Spinal cord (tissue), 10 donors: Measurements from ENCODE around the gene SLC7A10. TPM values are rescaled to one million over a fixed set of nuclear protein-coding genes. Genes with fewer than 3 reads are reported as not detected.

Experiments
- DNase-seq, 6 donors: peaks; one replicate each; pipeline versions ENCODE4 v3.0.0 to v3.0.0-alpha.2; 2013 to 2015; ENCODE audit warnings: low spot score in 6 of 6, low read depth in 4 of 6
- H3K27ac ChIP-seq: one replicate; pipeline ENCODE4 v1.5.1; 2013; ENCODE audit warnings: low read depth, low read length, control low read depth
- H3K27me3 ChIP-seq: one replicate; pipeline ENCODE4 v1.6.1; 2013; ENCODE audit warnings: low read length; ENCODE audit not compliant: control insufficient read depth, insufficient read depth
- H3K36me3 ChIP-seq: one replicate; pipeline ENCODE4 v1.6.1; 2013; ENCODE audit warnings: low read length; ENCODE audit not compliant: control insufficient read depth, insufficient read depth
- H3K4me1 ChIP-seq: one replicate; pipeline ENCODE4 v1.6.1; 2013; ENCODE audit warnings: low read length; ENCODE audit not compliant: control insufficient read depth, insufficient read depth
- H3K4me3 ChIP-seq: one replicate; pipeline ENCODE4 v1.5.1; 2013; ENCODE audit warnings: low read depth, low read length, control low read depth
- H3K9me3 ChIP-seq: one replicate; pipeline ENCODE4 v1.6.1; 2013; ENCODE audit warnings: low read length; ENCODE audit not compliant: control insufficient read depth, insufficient read depth
- whole genome bisulfite sequencing: methylation state at CpG from one replicate; pipeline ENCODE4 v1.1.5; 2013; ENCODE audit warnings: missing lambda C conversion rate; ENCODE audit not compliant: insufficient coverage; 5-methylcytosine and 5-hydroxymethylcytosine counted together
- polyA plus RNA-seq, 2 donors: library from polyadenylated mRNA; unstranded; fragments of 120-200 nt; gene quantifications; one replicate each; pipeline ENCODE4 v1.2.1, GENCODE V29; 2013; ENCODE audit not compliant: insufficient read length in 2 of 2
- total RNA-seq, 2 donors: library from RNA; depleted of rRNA in 1 of 2; stranded (reverse); fragments of 120-200 nt in 1 of 2; fragments of >200 nt in 1 of 2; gene quantifications; one replicate each; pipeline versions ENCODE4 v1.2.3 to v1.2.4, GENCODE V29; 2013 to 2014
- donor health status: healthy.

SLC7A10 gene
- total and polyA plus RNA-seq, 4 donors = 3.8 to 43.2 (median 19.9) TPM

- peaks cover 71% of the 10 kb centered on the region for H3K36me3 ChIP-seq
- WGBS = 87% methylated on average over 7 of the region's 7 CpGs
- no peaks in the 10 kb centered on the region for H3K27me3 ChIP-seq
- no peak overlapping the region for H3K27ac ChIP-seq
- H3K4me1 ChIP-seq = peaks cover 27% of the 10 kb centered on the region
- H3K9me3 ChIP-seq = no peaks in the 10 kb centered on the region
- no peak for DNase-seq
- no peak overlapping the region for H3K4me3 ChIP-seq
Measured at GRCh38 chr19:33198169-33198568, 27.5 kb downstream of the SLC7A10 start.

- Histone ChIP-seq H3K27ac (no peak overlapping the region), H3K4me3 (no peak overlapping the region), H3K9me3 (no peaks in the 10 kb centered on the region), H3K36me3 (peaks cover 66% of the 10 kb centered on the region), H3K27me3 (no peaks in the 10 kb centered on the region), H3K4me1 (peaks cover 27% of the 10 kb centered on the region)
- DNase-seq = no peak
- WGBS = 91% methylated on average over 11 of the region's 11 CpGs
Measured at GRCh38 chr19:33197591-33198000, 28.1 kb downstream of the SLC7A10 start.

- DNase-seq = no peak
- Histone ChIP-seq H3K27me3 (no peaks in the 10 kb centered on the region), H3K9me3 (no peaks in the 10 kb centered on the region), H3K36me3 (peaks cover 56% of the 10 kb centered on the region), H3K4me1 (peaks cover 27% of the 10 kb centered on the region), H3K4me3 (no peak overlapping the region), H3K27ac (no peak overlapping the region)
- 94% methylated on average over 7 of the region's 10 CpGs for WGBS
Measured at GRCh38 chr19:33196446-33197193, 29.0 kb downstream of the SLC7A10 start.

- H3K4me3 ChIP-seq = peak overlapping the region; percentile 54
- no peaks in the 10 kb centered on the region for H3K9me3 ChIP-seq
- no peak for DNase-seq
- H3K27me3 ChIP-seq = no peaks in the 10 kb centered on the region
- peaks cover 48% of the 10 kb centered on the region for H3K36me3 ChIP-seq
- WGBS = 79% methylated on average over 11 of the region's 17 CpGs
- H3K4me1 ChIP-seq = peaks cover 25% of the 10 kb centered on the region
- H3K27ac ChIP-seq = no peak overlapping the region
Measured at GRCh38 chr19:33195645-33196347, 29.9 kb downstream of the SLC7A10 start.

- Histone ChIP-seq H3K4me1 (peaks cover 25% of the 10 kb centered on the region), H3K36me3 (peaks cover 40% of the 10 kb centered on the region), H3K27me3 (no peaks in the 10 kb centered on the region), H3K9me3 (no peaks in the 10 kb centered on the region), H3K4me3 (peak overlapping the region; percentile 54), H3K27ac (no peak overlapping the region)
- peak in 2 of 6 donors; percentile 18 to 65 for DNase-seq
- WGBS = under 1% methylated on average over 47 of the region's 49 CpGs
Measured at GRCh38 chr19:33194886-33195644, 30.6 kb downstream of the SLC7A10 start.

GRCh38 chr19:33194532-33194885 lies 31.1 kb downstream of the SLC7A10 start:
- Histone ChIP-seq H3K4me3 (no peak overlapping the region), H3K9me3 (no peaks in the 10 kb centered on the region), H3K36me3 (peaks cover 35% of the 10 kb centered on the region), H3K27me3 (no peaks in the 10 kb centered on the region), H3K4me1 (peaks cover 25% of the 10 kb centered on the region), H3K27ac (no peak overlapping the region)
- DNase-seq = peak in 2 of 6 donors; percentile 17 to 37
- WGBS = 0% methylated on average over 57 of the region's 57 CpGs

- Histone ChIP-seq H3K4me1 (peaks cover 25% of the 10 kb centered on the region), H3K4me3 (peak within 1 kb of the TSS; percentile 54), H3K9me3 (no peaks in the 10 kb centered on the region), H3K27me3 (no peaks in the 10 kb centered on the region), H3K27ac (no peak within 1 kb of the TSS), H3K36me3 (peaks cover 29% of the 10 kb centered on the region)
- DNase-seq = peak in 2 of 6 donors; percentile 87 to 89
- WGBS = 2% methylated on average over 50 of the region's 50 CpGs
Measured at GRCh38 chr19:33193865-33194362, 31.7 kb downstream of the SLC7A10 start, which contains the start of gene LRP3. TSS of gene LRP3 (plus strand) at chr19:33194330. CDS start at chr19:33194786, 456 bp downstream.

- Histone ChIP-seq H3K4me3 (no peak overlapping the region), H3K27me3 (no peaks in the 10 kb centered on the region), H3K4me1 (peaks cover 25% of the 10 kb centered on the region), H3K27ac (no peak overlapping the region), H3K36me3 (peaks cover 23% of the 10 kb centered on the region), H3K9me3 (no peaks in the 10 kb centered on the region)
- WGBS = 100% methylated on average over 1 of the region's 8 CpGs
- no peak for DNase-seq
Measured at GRCh38 chr19:33193269-33193864, 32.3 kb downstream of the SLC7A10 start.

GRCh38 chr19:33192010-33192409 lies 33.6 kb downstream of the SLC7A10 start:
- H3K4me3 ChIP-seq = no peak overlapping the region
- peaks cover 10% of the 10 kb centered on the region for H3K36me3 ChIP-seq
- H3K9me3 ChIP-seq = no peaks in the 10 kb centered on the region
- H3K27ac ChIP-seq = no peak overlapping the region
- H3K27me3 ChIP-seq = no peaks in the 10 kb centered on the region
- DNase-seq = no peak
- peaks cover 27% of the 10 kb centered on the region for H3K4me1 ChIP-seq
- WGBS = 72% methylated on average over 7 of the region's 7 CpGs
